Prostate gland (tissue), 2 donors: ENCODE results near the gene RAET1L. TPM values are rescaled to one million over a fixed set of nuclear protein-coding genes. Genes with fewer than 3 reads are reported as not detected.

ENCODE experiments used
- DNase-seq: peaks from one replicate; pipeline ENCODE4 v3.0.0-alpha.2; 2019; ENCODE audit warnings: low spot score
- H3K27ac ChIP-seq, 2 donors: fragments of 200-600 bp; sonication (generic); 2 replicates each; pipeline ENCODE4 v1.5.1; 2017 to 2019
- H3K27me3 ChIP-seq: fragments of 200-600 bp; sonication (generic); replicated peaks from 2 replicates; pipeline ENCODE4 v1.5.1; 2019; ENCODE audit not compliant: insufficient read depth
- H3K36me3 ChIP-seq, 2 donors: fragments of 200-600 bp; sonication (generic); 1 replicate in 1 of 2; 2 replicates in 1 of 2; pipeline versions ENCODE4 v1.5.1 to v1.8.1; 2017 to 2019
- H3K4me1 ChIP-seq: fragments of 200-600 bp; sonication (generic); replicated peaks from 2 replicates; pipeline ENCODE4 v1.5.1; 2019
- H3K4me3 ChIP-seq, 2 donors: fragments of 200-600 bp; sonication (generic); 2 replicates each; pipeline ENCODE4 v1.5.1; 2017 to 2019
- H3K9me3 ChIP-seq: fragments of 200-600 bp; sonication (generic); 2 replicates; pipeline ENCODE4 v1.5.1; 2017
- CTCF ChIP-seq, 4 experiments: fragments of 200-600 bp in 2 of 4; fragments of 450-650 bp in 2 of 4; sonication (generic) in 2 of 4; IDR thresholded peaks; 1 replicate in 3 of 4; 2 replicates in 1 of 4; pipeline ENCODE4 v1.5.1; 2016 to 2019; ENCODE audit warnings: antibody characterized with exemption in 4 of 4, mild to moderate bottlenecking in 2 of 4, moderate library complexity in 2 of 4
- POLR2A ChIP-seq: fragments of 450-650 bp; IDR thresholded peaks from one replicate; pipeline ENCODE4 v1.6.1; 2016; ENCODE audit warnings: antibody characterized with exemption, mild to moderate bottlenecking
- POLR2AphosphoS5 ChIP-seq: sonication (generic); formaldehyde crosslinking; IDR thresholded peaks from one replicate; pipeline ENCODE4 v1.6.1; 2017; ENCODE audit warnings: antibody characterized with exemption
- WGBS: methylation state at CpG from one replicate; pipeline ENCODE4 v1.1.5; 2018; 5-methylcytosine and 5-hydroxymethylcytosine counted together
- intact Hi-C: fragments of 100-400 bp; cut with DNase I; formaldehyde crosslinking; loops from one replicate; pipeline ENCODE4 v1.14.2; 2022
- total RNA-seq, 2 donors: library from RNA; depleted of rRNA; stranded (reverse); fragments of >200 nt; gene quantifications; one replicate each; pipeline ENCODE4 v1.1.0, GENCODE V29; 2016

The RAET1L gene
- total RNA-seq, 2 donors from 2014 or later, result not detected

GRCh38 chr6:149988550-149989346, 36.6 kb downstream of the RAET1L start:
- TF ChIP-seq POLR2AphosphoS5 (no peak), CTCF (IDR thresholded peaks at IDR 0.05) (no peak), POLR2A (no peak)
- Histone ChIP-seq H3K4me3 (no peak overlapping the region), H3K27ac (no peak overlapping the region), H3K36me3 (no peaks in the 10 kb centered on the region), H3K4me1 (peaks cover 10% of the 10 kb centered on the region), H3K27me3 (peaks cover 48% of the 10 kb centered on the region), H3K9me3 (no peaks in the 10 kb centered on the region)
- WGBS, result 8% methylated on average over 17 of the region's 17 CpGs
- intact Hi-C loops, result no loop called here
- DNase-seq, result no peak

GRCh38 chr6:149987602-149988107, 37.7 kb downstream of the RAET1L start:
- no peak for DNase-seq
- WGBS, result 31% methylated on average over 2 of the region's 2 CpGs
- intact Hi-C loops, result no loop called here

GRCh38 chr6:149985481-149985937, 39.8 kb downstream of the RAET1L start:
- no peaks in the 10 kb centered on the region for H3K36me3 ChIP-seq
- H3K4me3 ChIP-seq, result no peak overlapping the region
- H3K4me1 ChIP-seq, result peaks cover 5% of the 10 kb centered on the region
- H3K9me3 ChIP-seq, result no peaks in the 10 kb centered on the region
- peaks cover 50% of the 10 kb centered on the region for H3K27me3 ChIP-seq
- intact Hi-C loops, result no loop called here
- TF ChIP-seq POLR2AphosphoS5 (no peak), POLR2A (no peak), CTCF (IDR thresholded peaks at IDR 0.05) (no peak)
- WGBS, result 29% methylated on average over 5 of the region's 5 CpGs
- DNase-seq, result no peak
- H3K27ac ChIP-seq, result no peak overlapping the region

More at GRCh38 chr6:149987602-149988107, 37.7 kb downstream of the RAET1L start:
- Histone ChIP-seq H3K4me1 (peaks cover 10% of the 10 kb centered on the region), H3K27ac (no peak overlapping the region), H3K9me3 (no peaks in the 10 kb centered on the region), H3K36me3 (no peaks in the 10 kb centered on the region), H3K27me3 (peaks cover 52% of the 10 kb centered on the region), H3K4me3 (no peak overlapping the region)
- TF ChIP-seq POLR2A (no peak), CTCF (IDR thresholded peaks at IDR 0.05) (no peak), POLR2AphosphoS5 (no peak)

GRCh38 chr6:149984773-149985172, 40.6 kb downstream of the RAET1L start:
- Histone ChIP-seq H3K27ac (no peak overlapping the region), H3K36me3 (no peaks in the 10 kb centered on the region), H3K4me3 (no peak overlapping the region), H3K4me1 (no peaks in the 10 kb centered on the region), H3K27me3 (peaks cover 44% of the 10 kb centered on the region), H3K9me3 (no peaks in the 10 kb centered on the region)
- 49% methylated on average over 5 of the region's 5 CpGs for WGBS
- intact Hi-C loops, result no loop called here
- TF ChIP-seq POLR2A (no peak), POLR2AphosphoS5 (no peak), CTCF (IDR thresholded peaks at IDR 0.05) (no peak)
- no peak for DNase-seq

GRCh38 chr6:149983145-149983544, 42.2 kb downstream of the RAET1L start:
- TF ChIP-seq POLR2AphosphoS5, result no peak
- TF ChIP-seq POLR2A, result no peak
- TF ChIP-seq CTCF (IDR thresholded peaks at IDR 0.05), result no peak
- intact Hi-C loops, result no loop called here
- no peaks in the 10 kb centered on the region for H3K4me1 ChIP-seq
- no peaks in the 10 kb centered on the region for H3K36me3 ChIP-seq
- H3K4me3 ChIP-seq, result no peak overlapping the region
- no peak overlapping the region for H3K27ac ChIP-seq
- WGBS, result 22% methylated on average over 9 of the region's 9 CpGs
- no peak for DNase-seq
- H3K9me3 ChIP-seq, result no peaks in the 10 kb centered on the region
- peaks cover 29% of the 10 kb centered on the region for H3K27me3 ChIP-seq
